DND-41 (cell line): ENCODE measurements around the gene USPL1.
"Not testable (repeated sequence)": the region's sequence is repeated elsewhere in the genome, so short reads cannot be mapped to it uniquely, and the experiment has no call there.

Experiments used
- ATAC-seq: fragments of 200-7000 bp; cut with Tn5 transposase; 3 replicates; pipeline ENCODE4 v1.9.1; 2021; ENCODE audit warnings: low read depth; ENCODE audit not compliant: insufficient read depth
- DNase-seq: peaks from one replicate; pipeline ENCODE4 v3.0.0-alpha.2; 2020
- H2AFZ ChIP-seq: 2 replicates; pipeline ENCODE4 v1.6.0; 2012; ENCODE audit warnings: low read depth, low read length
- H3K27ac ChIP-seq: 2 replicates; pipeline ENCODE4 v1.5.1; 2012; ENCODE audit warnings: low read length, inconsistent platforms
- H3K27me3 ChIP-seq: fragments of 200-600 bp; sonication (generic); 2 replicates; pipeline ENCODE4 v1.6.0; 2012; ENCODE audit warnings: low read length, mild to moderate bottlenecking, inconsistent platforms; ENCODE audit not compliant: insufficient read depth, poor library complexity
- H3K36me3 ChIP-seq: 2 replicates; pipeline ENCODE4 v1.5.1; 2012; ENCODE audit warnings: low read length, inconsistent platforms; ENCODE audit not compliant: insufficient read depth
- H3K4me1 ChIP-seq: 2 replicates; pipeline ENCODE4 v1.5.1; 2012; ENCODE audit warnings: mild to moderate bottlenecking, low read length; ENCODE audit not compliant: insufficient read depth
- H3K4me2 ChIP-seq: 2 replicates; pipeline ENCODE4 v1.6.0; 2012; ENCODE audit warnings: mild to moderate bottlenecking, moderate library complexity, low read length, inconsistent platforms; ENCODE audit not compliant: insufficient read depth
- H3K4me3 ChIP-seq, 2 experiments: fragments of 200-600 bp in 1 of 2; shearing (Covaris generic) in 1 of 2; 2 replicates each; pipeline ENCODE4 v1.5.1; 2012 to 2016; ENCODE audit warnings: inconsistent platforms in 2 of 2, low read length in 2 of 2, mild to moderate bottlenecking in 2 of 2, low read depth in 1 of 2, moderate library complexity in 1 of 2
- H3K79me2 ChIP-seq: 2 replicates; pipeline ENCODE4 v1.6.0; 2012; ENCODE audit warnings: low read length, inconsistent platforms; ENCODE audit not compliant: insufficient read depth
- H3K9ac ChIP-seq: 2 replicates; pipeline ENCODE4 v1.6.0; 2012; ENCODE audit warnings: low read depth, mild to moderate bottlenecking, inconsistent platforms, low read length, moderate library complexity
- H3K9me3 ChIP-seq: 2 replicates; pipeline ENCODE4 v1.5.1; 2012; ENCODE audit warnings: low read length, moderate library complexity, mild to moderate bottlenecking, inconsistent platforms; ENCODE audit not compliant: insufficient read depth, severe bottlenecking
- H4K20me1 ChIP-seq: 2 replicates; pipeline ENCODE4 v1.6.0; 2012; ENCODE audit warnings: low read length; ENCODE audit not compliant: insufficient read depth
- CTCF ChIP-seq: IDR thresholded peaks from 2 replicates; pipeline ENCODE4 v1.5.1; 2012; ENCODE audit warnings: borderline replicate concordance, low read length, moderate library complexity, mild to moderate bottlenecking; ENCODE audit not compliant: poor library complexity, severe bottlenecking; ENCODE audit errors: extremely low read depth
- EZH2 ChIP-seq: IDR thresholded peaks from 3 replicates; pipeline ENCODE4 v1.6.1; 2012; ENCODE audit warnings: borderline replicate concordance, low read depth, mild to moderate bottlenecking, moderate library complexity, low read length, inconsistent platforms; ENCODE audit not compliant: severe bottlenecking

Gene USPL1

GRCh38 chr13:30647824-30648521, 30.3 kb downstream of the USPL1 start:
- Histone ChIP-seq H3K27ac (no peak overlapping the region), H3K4me3 (no peak overlapping the region), H3K4me1 (no peaks in the 10 kb centered on the region), H3K9me3 (no peaks in the 10 kb centered on the region), H3K36me3 (peaks cover 96% of the 10 kb centered on the region), H4K20me1 (no peaks in the 10 kb centered on the region), H3K9ac (no peak overlapping the region), H3K4me2 (no peak overlapping the region), H2AFZ (no peak overlapping the region), H3K27me3 (no peaks in the 10 kb centered on the region), H3K79me2 (peaks cover 11% of the 10 kb centered on the region)
- no peak for ATAC-seq
- TF ChIP-seq EZH2 = no peak
- no peak for DNase-seq

GRCh38 chr13:30648522-30649012, 30.8 kb downstream of the USPL1 start:
- Histone ChIP-seq H3K27me3 (no peaks in the 10 kb centered on the region), H3K4me1 (no peaks in the 10 kb centered on the region), H3K9me3 (no peaks in the 10 kb centered on the region), H3K36me3 (peaks cover 96% of the 10 kb centered on the region), H3K9ac (no peak overlapping the region), H3K79me2 (peaks cover 9% of the 10 kb centered on the region), H3K4me2 (no peak overlapping the region), H3K27ac (no peak overlapping the region), H2AFZ (no peak overlapping the region), H4K20me1 (no peaks in the 10 kb centered on the region), H3K4me3 (no peak overlapping the region)
- DNase-seq = no peak
- TF ChIP-seq CTCF = no peak
- TF ChIP-seq EZH2 = no peak
- ATAC-seq = no peak

GRCh38 chr13:30651648-30652047, 33.9 kb downstream of the USPL1 start:
- H3K79me2 ChIP-seq, DNase-seq, H3K27me3 ChIP-seq, H3K9ac ChIP-seq, H2AFZ ChIP-seq, ATAC-seq, H3K9me3 ChIP-seq, H3K4me2 ChIP-seq, H4K20me1 ChIP-seq, H3K4me1 ChIP-seq, H3K4me3 ChIP-seq, H3K27ac ChIP-seq: not testable (repeated sequence)
- H3K36me3 ChIP-seq = peaks cover 95% of the 10 kb centered on the region

GRCh38 chr13:30652746-30653386, 35.1 kb downstream of the USPL1 start:
- Histone ChIP-seq H2AFZ (no peak overlapping the region), H3K4me3 (no peak overlapping the region), H3K36me3 (peaks cover 95% of the 10 kb centered on the region), H3K27me3 (no peaks in the 10 kb centered on the region), H3K9ac (no peak overlapping the region), H3K9me3 (no peaks in the 10 kb centered on the region), H4K20me1 (no peaks in the 10 kb centered on the region), H3K27ac (no peak overlapping the region), H3K4me1 (no peaks in the 10 kb centered on the region), H3K4me2 (no peak overlapping the region), H3K79me2 (peaks cover 5% of the 10 kb centered on the region)
- no peak for ATAC-seq
- no peak for TF ChIP-seq CTCF
- TF ChIP-seq EZH2 = no peak
- no peak for DNase-seq
